WTC11 (cell line): ENCODE measurements around the gene FGF14. TPM values are rescaled to one million over a fixed set of nuclear protein-coding genes. Genes with fewer than 3 reads are reported as not detected.

ENCODE experiments used
- ATAC-seq: fragments of 200-7000 bp; cut with Tn5 transposase; 2 replicates; pipeline ENCODE4 v1.10.0; 2021; ENCODE audit warnings: mild to moderate bottlenecking, moderate library complexity
- CTCF ChIA-PET: fragments of 300-600 bp; sonication (Branson Sonifier 250); formaldehyde crosslinking; loops from one replicate; lab custom pipeline; 2021; ENCODE audit warnings: antibody characterized with exemption; lab: Charles Lee
- POLR2A ChIA-PET: fragments of 350-600 bp; sonication (Branson Sonifier 250); formaldehyde crosslinking; loops from one replicate; lab custom pipeline; 2021; ENCODE audit warnings: antibody characterized with exemption; lab: Charles Lee
- DNase-seq: peaks from one replicate; pipeline ENCODE4 v3.0.0; 2021; ENCODE audit warnings: low spot score
- H3K27ac Mint-ChIP-seq: 2 replicates; pipeline ENCODE4 v1.8.0; 2021; ENCODE audit warnings: mixed read lengths
- H3K27me3 Mint-ChIP-seq: 2 replicates; pipeline ENCODE4 v1.8.0; 2021; ENCODE audit warnings: low read depth, mild to moderate bottlenecking, moderate library complexity, mixed read lengths
- H3K36me3 Mint-ChIP-seq: 2 replicates; pipeline ENCODE4 v1.8.0; 2021; ENCODE audit warnings: mixed read lengths
- H3K4me1 Mint-ChIP-seq: 2 replicates; pipeline ENCODE4 v1.8.0; 2022; ENCODE audit warnings: mixed read lengths
- H3K4me3 Mint-ChIP-seq: 2 replicates; pipeline ENCODE4 v1.8.0; 2021; ENCODE audit warnings: mild to moderate bottlenecking, moderate library complexity, mixed read lengths
- H3K9me3 Mint-ChIP-seq: 2 replicates; pipeline ENCODE4 v1.8.0; 2021; ENCODE audit warnings: mixed read lengths
- ATF1 ChIP-seq: sonication (generic); formaldehyde crosslinking; IDR thresholded peaks from 2 replicates; pipeline ENCODE4 v1.8.1; 2023; ENCODE audit warnings: mild to moderate bottlenecking, moderate library complexity, missing genetic modification reagents
- CREM ChIP-seq: sonication (generic); formaldehyde crosslinking; IDR thresholded peaks from 2 replicates; pipeline ENCODE4 v1.8.1; 2022; ENCODE audit warnings: mild to moderate bottlenecking, missing genetic modification reagents, moderate library complexity
- E2F4 ChIP-seq: sonication (generic); formaldehyde crosslinking; IDR thresholded peaks from 2 replicates; pipeline ENCODE4 v1.8.1; 2022; ENCODE audit warnings: low read depth, mild to moderate bottlenecking, moderate library complexity, missing genetic modification reagents, borderline replicate concordance
- E2F5 ChIP-seq: sonication (generic); formaldehyde crosslinking; IDR thresholded peaks from 2 replicates; pipeline ENCODE4 v1.8.1; 2022; ENCODE audit warnings: mild to moderate bottlenecking, moderate library complexity, missing genetic modification reagents
- ELF4 ChIP-seq: sonication (generic); formaldehyde crosslinking; IDR thresholded peaks from 2 replicates; pipeline ENCODE4 v1.8.1; 2022; ENCODE audit warnings: low read depth, mild to moderate bottlenecking, moderate library complexity, missing genetic modification reagents
- HMGA2 ChIP-seq: fragments of 250-450 bp; sonication (Bioruptor Pico); IDR thresholded peaks from 2 replicates; pipeline ENCODE4 v1.4.0; 2021; ENCODE audit warnings: mild to moderate bottlenecking, moderate library complexity
- NR1H2 ChIP-seq: sonication (generic); formaldehyde crosslinking; IDR thresholded peaks from 2 replicates; pipeline ENCODE4 v1.9.0; 2021; ENCODE audit warnings: mild to moderate bottlenecking, moderate library complexity, missing genetic modification reagents
- TCF7 ChIP-seq: sonication (generic); formaldehyde crosslinking; IDR thresholded peaks from 2 replicates; pipeline ENCODE4 v1.8.0; 2022; ENCODE audit warnings: mild to moderate bottlenecking, low read depth, missing genetic modification reagents, moderate library complexity
- ZMAT4 ChIP-seq: fragments of 250-450 bp; sonication (Bioruptor Pico); IDR thresholded peaks from 2 replicates; pipeline ENCODE4 v1.9.0; 2021; ENCODE audit warnings: mild to moderate bottlenecking
- ZSCAN18 ChIP-seq: fragments of 250-450 bp; sonication (Bioruptor Pico); IDR thresholded peaks from 2 replicates; pipeline ENCODE4 v2.1.2; 2022; ENCODE audit warnings: mild to moderate bottlenecking, moderate library complexity
- total RNA-seq: library from RNA; stranded (reverse); gene quantifications from 3 replicates; pipeline ENCODE4 v1.2.3, GENCODE V29; 2021
- TF ChIP-seq, protein P1 (sequence below): sonication (generic); formaldehyde crosslinking; IDR thresholded peaks from 2 replicates; pipeline ENCODE4 v1.8.1; 2023; ENCODE audit warnings: mild to moderate bottlenecking, missing genetic modification reagents, borderline replicate concordance
- TF ChIP-seq, protein P2 (sequence below): fragments of 200-600 bp; IDR thresholded peaks from 2 replicates; pipeline ENCODE4 v1.8.0; 2022; ENCODE audit warnings: antibody characterized with exemption
- TF ChIP-seq, protein P3 (sequence below): sonication (generic); formaldehyde crosslinking; IDR thresholded peaks from 2 replicates; pipeline ENCODE4 v1.8.0; 2023; ENCODE audit warnings: missing genetic modification reagents

Gene FGF14
- total RNA-seq, 1 experiment from 2014 or later: 0.28 TPM

- H3K27me3 Mint-ChIP-seq: no peaks in the 10 kb centered on the region
- H3K4me3 Mint-ChIP-seq: no peak overlapping the region
- TF ChIP-seq, protein P1, sequence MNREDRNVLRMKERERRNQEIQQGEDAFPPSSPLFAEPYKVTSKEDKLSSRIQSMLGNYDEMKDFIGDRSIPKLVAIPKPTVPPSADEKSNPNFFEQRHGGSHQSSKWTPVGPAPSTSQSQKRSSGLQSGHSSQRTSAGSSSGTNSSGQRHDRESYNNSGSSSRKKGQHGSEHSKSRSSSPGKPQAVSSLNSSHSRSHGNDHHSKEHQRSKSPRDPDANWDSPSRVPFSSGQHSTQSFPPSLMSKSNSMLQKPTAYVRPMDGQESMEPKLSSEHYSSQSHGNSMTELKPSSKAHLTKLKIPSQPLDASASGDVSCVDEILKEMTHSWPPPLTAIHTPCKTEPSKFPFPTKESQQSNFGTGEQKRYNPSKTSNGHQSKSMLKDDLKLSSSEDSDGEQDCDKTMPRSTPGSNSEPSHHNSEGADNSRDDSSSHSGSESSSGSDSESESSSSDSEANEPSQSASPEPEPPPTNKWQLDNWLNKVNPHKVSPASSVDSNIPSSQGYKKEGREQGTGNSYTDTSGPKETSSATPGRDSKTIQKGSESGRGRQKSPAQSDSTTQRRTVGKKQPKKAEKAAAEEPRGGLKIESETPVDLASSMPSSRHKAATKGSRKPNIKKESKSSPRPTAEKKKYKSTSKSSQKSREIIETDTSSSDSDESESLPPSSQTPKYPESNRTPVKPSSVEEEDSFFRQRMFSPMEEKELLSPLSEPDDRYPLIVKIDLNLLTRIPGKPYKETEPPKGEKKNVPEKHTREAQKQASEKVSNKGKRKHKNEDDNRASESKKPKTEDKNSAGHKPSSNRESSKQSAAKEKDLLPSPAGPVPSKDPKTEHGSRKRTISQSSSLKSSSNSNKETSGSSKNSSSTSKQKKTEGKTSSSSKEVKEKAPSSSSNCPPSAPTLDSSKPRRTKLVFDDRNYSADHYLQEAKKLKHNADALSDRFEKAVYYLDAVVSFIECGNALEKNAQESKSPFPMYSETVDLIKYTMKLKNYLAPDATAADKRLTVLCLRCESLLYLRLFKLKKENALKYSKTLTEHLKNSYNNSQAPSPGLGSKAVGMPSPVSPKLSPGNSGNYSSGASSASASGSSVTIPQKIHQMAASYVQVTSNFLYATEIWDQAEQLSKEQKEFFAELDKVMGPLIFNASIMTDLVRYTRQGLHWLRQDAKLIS (CRISPR knock-in tag): no peak
- TF ChIP-seq E2F5 (CRISPR knock-in tag): no peak
- no peak for TF ChIP-seq NR1H2 (CRISPR knock-in tag)
- TF ChIP-seq HMGA2 (CRISPR knock-in tag): no peak
- TF ChIP-seq ZMAT4 (CRISPR knock-in tag): no peak
- TF ChIP-seq, protein P2, sequence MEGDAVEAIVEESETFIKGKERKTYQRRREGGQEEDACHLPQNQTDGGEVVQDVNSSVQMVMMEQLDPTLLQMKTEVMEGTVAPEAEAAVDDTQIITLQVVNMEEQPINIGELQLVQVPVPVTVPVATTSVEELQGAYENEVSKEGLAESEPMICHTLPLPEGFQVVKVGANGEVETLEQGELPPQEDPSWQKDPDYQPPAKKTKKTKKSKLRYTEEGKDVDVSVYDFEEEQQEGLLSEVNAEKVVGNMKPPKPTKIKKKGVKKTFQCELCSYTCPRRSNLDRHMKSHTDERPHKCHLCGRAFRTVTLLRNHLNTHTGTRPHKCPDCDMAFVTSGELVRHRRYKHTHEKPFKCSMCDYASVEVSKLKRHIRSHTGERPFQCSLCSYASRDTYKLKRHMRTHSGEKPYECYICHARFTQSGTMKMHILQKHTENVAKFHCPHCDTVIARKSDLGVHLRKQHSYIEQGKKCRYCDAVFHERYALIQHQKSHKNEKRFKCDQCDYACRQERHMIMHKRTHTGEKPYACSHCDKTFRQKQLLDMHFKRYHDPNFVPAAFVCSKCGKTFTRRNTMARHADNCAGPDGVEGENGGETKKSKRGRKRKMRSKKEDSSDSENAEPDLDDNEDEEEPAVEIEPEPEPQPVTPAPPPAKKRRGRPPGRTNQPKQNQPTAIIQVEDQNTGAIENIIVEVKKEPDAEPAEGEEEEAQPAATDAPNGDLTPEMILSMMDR: no peak
- no peak for TF ChIP-seq ATF1 (CRISPR knock-in tag)
- no peak for TF ChIP-seq E2F4 (CRISPR knock-in tag)
- TF ChIP-seq, protein P3, sequence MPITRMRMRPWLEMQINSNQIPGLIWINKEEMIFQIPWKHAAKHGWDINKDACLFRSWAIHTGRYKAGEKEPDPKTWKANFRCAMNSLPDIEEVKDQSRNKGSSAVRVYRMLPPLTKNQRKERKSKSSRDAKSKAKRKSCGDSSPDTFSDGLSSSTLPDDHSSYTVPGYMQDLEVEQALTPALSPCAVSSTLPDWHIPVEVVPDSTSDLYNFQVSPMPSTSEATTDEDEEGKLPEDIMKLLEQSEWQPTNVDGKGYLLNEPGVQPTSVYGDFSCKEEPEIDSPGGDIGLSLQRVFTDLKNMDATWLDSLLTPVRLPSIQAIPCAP (CRISPR knock-in tag): no peak
- peaks cover 15% of the 10 kb centered on the region for H3K9me3 Mint-ChIP-seq
- no peaks in the 10 kb centered on the region for H3K36me3 Mint-ChIP-seq
- CTCF ChIA-PET: no interaction called here
- peaks cover 9% of the 10 kb centered on the region for H3K4me1 Mint-ChIP-seq
- H3K27ac Mint-ChIP-seq: no peak overlapping the region
- POLR2A ChIA-PET: no interaction called here
- ATAC-seq: no peak
- DNase-seq: no peak
These were observed 157.1 kb downstream of the FGF14 start for GRCh38 chr13:102244607-102245227.

- CTCF ChIA-PET: no interaction called here
- Mint-ChIP-seq H3K36me3 (no peaks in the 10 kb centered on the region), H3K27ac (no peak overlapping the region), H3K4me1 (peaks cover 21% of the 10 kb centered on the region), H3K27me3 (no peaks in the 10 kb centered on the region), H3K9me3 (peaks cover 7% of the 10 kb centered on the region), H3K4me3 (no peak overlapping the region)
- DNase-seq: no peak
- POLR2A ChIA-PET: no interaction called here
- no peak for TF ChIP-seq ZSCAN18
- TF ChIP-seq ZMAT4 (CRISPR knock-in tag): no peak
- TF ChIP-seq CREM: no peak
- TF ChIP-seq TCF7: no peak
- TF ChIP-seq ELF4 (CRISPR knock-in tag): no peak
- ATAC-seq: no peak
These were observed 161.7 kb downstream of the FGF14 start for GRCh38 chr13:102240110-102240509.
